B cell (primary cell): Measurements from ENCODE around the gene INPP4A. TPM values are rescaled to one million over a fixed set of nuclear protein-coding genes. Genes with fewer than 3 reads are reported as not detected.

Experiments used
- ATAC-seq: fragments of 200-7000 bp; cut with Tn5 transposase; one replicate; pipeline ENCODE4 v1.10.0; 2021; ENCODE audit warnings: low read depth, mild to moderate bottlenecking, moderate number of reproducible peaks, moderate library complexity
- CTCF ChIA-PET: fragments of 350-600 bp; sonication (Branson Sonifier 250); formaldehyde crosslinking; loops from one replicate; lab custom pipeline; 2021; ENCODE audit warnings: antibody characterized with exemption, inconsistent platforms; lab: Charles Lee
- POLR2A ChIA-PET: fragments of 350-600 bp; sonication (Branson Sonifier 250); formaldehyde crosslinking; loops from one replicate; lab custom pipeline; 2021; ENCODE audit warnings: antibody characterized with exemption; lab: Charles Lee
- DNase-seq: peaks from one replicate; pipeline ENCODE4 v3.0.0; 2013
- H2AFZ ChIP-seq: 2 replicates; pipeline ENCODE4 v1.6.1; 2012; ENCODE audit warnings: mild to moderate bottlenecking, low read depth, low read length; ENCODE audit not compliant: insufficient read depth, poor library complexity, severe bottlenecking
- H3K27ac ChIP-seq, 2 donors: 1 replicate in 1 of 2; 2 replicates in 1 of 2; pipeline ENCODE4 v1.5.1; 2012 to 2013; ENCODE audit warnings: low read length in 2 of 2, mild to moderate bottlenecking in 2 of 2, moderate library complexity in 1 of 2
- H3K27me3 ChIP-seq, 4 experiments: fragments of 200-600 bp in 1 of 4; sonication (generic) in 1 of 4; replicated peaks in 1 of 4; 1 replicate in 2 of 4; 2 replicates in 2 of 4; pipeline versions ENCODE4 v1.6.1 to v1.7.0; 2013 to 2016; ENCODE audit warnings: low read length in 3 of 4, mild to moderate bottlenecking in 2 of 4, mixed read lengths in 1 of 4, moderate library complexity in 1 of 4; ENCODE audit not compliant: insufficient read depth in 4 of 4, control insufficient read depth in 3 of 4; ENCODE audit errors: control extremely low read depth in 1 of 4
- H3K36me3 ChIP-seq, 2 experiments: replicated peaks in 1 of 2; 1 replicate in 1 of 2; 2 replicates in 1 of 2; pipeline versions ENCODE4 v1.6.1 to v1.7.1; 2013; ENCODE audit warnings: low read length in 1 of 2; ENCODE audit not compliant: insufficient read depth in 2 of 2, control insufficient read depth in 1 of 2; ENCODE audit errors: control extremely low read depth in 1 of 2, extremely low read depth in 1 of 2
- H3K4me1 ChIP-seq, 2 donors: fragments of 200-600 bp in 1 of 2; sonication (generic) in 1 of 2; 1 replicate in 1 of 2; 2 replicates in 1 of 2; pipeline versions ENCODE4 v1.5.1 to v1.6.1; 2013 to 2017; ENCODE audit warnings: low read length in 2 of 2; ENCODE audit not compliant: control insufficient read depth in 2 of 2, insufficient read depth in 2 of 2
- H3K4me2 ChIP-seq: replicated peaks from 2 replicates; pipeline ENCODE3; 2012; ENCODE audit warnings: mild to moderate bottlenecking, low read depth, low read length; ENCODE audit not compliant: poor library complexity, severe bottlenecking
- H3K4me3 ChIP-seq, 5 experiments: fragments of 200-600 bp in 1 of 5; sonication (generic) in 1 of 5; 1 replicate in 3 of 5; 2 replicates in 2 of 5; pipeline versions ENCODE4 v1.5.1 to v1.7.0; 2011 to 2016; ENCODE audit warnings: low read length in 4 of 5, mild to moderate bottlenecking in 4 of 5, low read depth in 2 of 5, control low read depth in 1 of 5, moderate library complexity in 1 of 5; ENCODE audit not compliant: insufficient read depth in 1 of 5; ENCODE audit errors: control extremely low read depth in 1 of 5, extremely low read depth in 1 of 5
- H3K79me2 ChIP-seq: fragments of 200-600 bp; sonication (generic); one replicate; pipeline ENCODE4 v1.6.0; 2016; ENCODE audit warnings: low read length; ENCODE audit not compliant: control insufficient read depth, insufficient read depth
- H3K9ac ChIP-seq: fragments of 200-600 bp; sonication (generic); 2 replicates; pipeline ENCODE4 v1.6.1; 2017; ENCODE audit warnings: mild to moderate bottlenecking, low read length, moderate library complexity
- H3K9me3 ChIP-seq, 3 donors: one replicate each; pipeline versions ENCODE4 v1.6.1 to v1.7.1; 2013; ENCODE audit warnings: low read length in 2 of 3; ENCODE audit not compliant: control insufficient read depth in 2 of 3, insufficient read depth in 1 of 3; ENCODE audit errors: control extremely low read depth in 1 of 3
- H4K20me1 ChIP-seq: 2 replicates; pipeline ENCODE4 v1.6.0; 2012; ENCODE audit warnings: mild to moderate bottlenecking, low read length; ENCODE audit not compliant: insufficient read depth, control insufficient read depth, poor library complexity, severe bottlenecking
- H3K27ac Mint-ChIP-seq: one replicate; pipeline ENCODE4 v1.8.0; 2021; ENCODE audit warnings: mixed read lengths
- H3K27me3 Mint-ChIP-seq: one replicate; pipeline ENCODE4 v1.8.0; 2021; ENCODE audit warnings: mixed read lengths
- H3K4me1 Mint-ChIP-seq: one replicate; pipeline ENCODE4 v1.8.0; 2021; ENCODE audit warnings: mixed read lengths
- H3K4me3 Mint-ChIP-seq: one replicate; pipeline ENCODE4 v1.8.0; 2021; ENCODE audit warnings: mixed read lengths
- H3K9me3 Mint-ChIP-seq: one replicate; pipeline ENCODE4 v1.8.0; 2022; ENCODE audit warnings: mixed read lengths; ENCODE audit not compliant: insufficient read depth
- EZH2 ChIP-seq: IDR thresholded peaks from 2 replicates; pipeline ENCODE4 v1.6.1; 2012; ENCODE audit warnings: borderline replicate concordance, low read depth, mild to moderate bottlenecking, moderate library complexity, low read length; ENCODE audit not compliant: insufficient read depth, poor library complexity, severe bottlenecking
- WGBS: methylation state at CpG from one replicate; pipeline ENCODE4 v1.1.5; 2013; ENCODE audit warnings: missing lambda C conversion rate; ENCODE audit not compliant: insufficient coverage; 5-methylcytosine and 5-hydroxymethylcytosine counted together
- intact Hi-C: fragments of 100-400 bp; cut with micrococcal nuclease; formaldehyde crosslinking; loops from one replicate; pipeline ENCODE4 v1.10.0; 2022
- polyA plus RNA-seq: library from polyadenylated mRNA; depleted of rRNA; stranded (reverse); fragments of >200 nt; gene quantifications from 2 replicates; pipeline ENCODE4 v1.2.3, GENCODE V29; 2012
- total RNA-seq, 2 donors: library from RNA; stranded (reverse); fragments of 120-200 nt in 1 of 2; gene quantifications; 1 replicate in 1 of 2; 2 replicates in 1 of 2; pipeline versions ENCODE4 v1.2.3 to v1.2.4, GENCODE V29; 2013 to 2022
- TF ChIP-seq, protein P1 (sequence below): fragments of 200-600 bp; IDR thresholded peaks from one replicate; pipeline ENCODE4 v1.8.0; 2022; ENCODE audit warnings: antibody characterized with exemption, mild to moderate bottlenecking

Gene INPP4A
- total and polyA plus RNA-seq, 2 donors (not counting 1 experiment from before 2014, with no cell fraction given): 10.7 to 22.5 TPM

DNA sequence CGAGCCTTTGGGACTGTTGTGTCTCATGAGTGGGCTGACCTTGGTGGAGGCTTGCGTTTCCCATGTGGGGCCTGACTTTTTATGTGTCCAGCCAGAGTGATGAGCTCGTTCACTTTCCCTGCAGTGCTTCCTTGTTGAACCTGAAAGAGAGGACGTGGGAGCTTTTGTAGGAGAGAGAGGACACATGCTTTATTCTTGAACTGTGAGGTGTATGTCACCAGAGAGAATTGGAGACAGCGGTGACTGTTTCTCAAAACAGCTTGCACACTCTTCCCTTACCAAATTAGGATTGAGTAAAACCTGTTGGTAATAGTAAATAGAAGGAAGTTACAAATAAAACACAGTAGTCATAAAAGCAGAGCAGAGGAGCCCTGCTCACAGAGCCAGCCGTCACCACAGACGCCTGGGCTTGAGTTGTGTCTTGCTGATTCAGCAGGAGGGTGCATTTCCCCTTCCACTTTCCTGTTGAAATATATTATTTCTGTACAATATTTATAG, 60.7 kb downstream of the INPP4A start:
- no peaks in the 10 kb centered on the region for H3K36me3 ChIP-seq
- intact Hi-C loops: no loop called here
- peaks cover 0 to 15% of the 10 kb centered on the region in 2 donors for H3K4me1 ChIP-seq
- Mint-ChIP-seq H3K9me3 (no peaks in the 10 kb centered on the region), H3K27ac (no peak overlapping the region), H3K4me1 (peaks cover 24% of the 10 kb centered on the region), H3K4me3 (no peak overlapping the region), H3K27me3 (no peaks in the 10 kb centered on the region)
- DNase-seq: no peak
- H3K27ac ChIP-seq: no peak overlapping the region
- no peak for ATAC-seq
- H3K9ac ChIP-seq: no peak overlapping the region
- no peak overlapping the region for H3K4me2 ChIP-seq
- no peak overlapping the region for H3K4me3 ChIP-seq
- peaks cover 18% of the 10 kb centered on the region for H3K79me2 ChIP-seq
- 70% methylated on average over 4 of the region's 7 CpGs for WGBS
- H3K9me3 ChIP-seq: no peaks in the 10 kb centered on the region
- POLR2A ChIA-PET: no interaction called here
- CTCF ChIA-PET: interaction anchor here (1.0 to 1.8 kb wide), 2 partner anchors 10 to 17 kb away, joined by 3 to 4 read pairs; no protein-coding TSS in a partner anchor
- H4K20me1 ChIP-seq: no peaks in the 10 kb centered on the region
- H2AFZ ChIP-seq: no peak overlapping the region
- TF ChIP-seq, protein P1, sequence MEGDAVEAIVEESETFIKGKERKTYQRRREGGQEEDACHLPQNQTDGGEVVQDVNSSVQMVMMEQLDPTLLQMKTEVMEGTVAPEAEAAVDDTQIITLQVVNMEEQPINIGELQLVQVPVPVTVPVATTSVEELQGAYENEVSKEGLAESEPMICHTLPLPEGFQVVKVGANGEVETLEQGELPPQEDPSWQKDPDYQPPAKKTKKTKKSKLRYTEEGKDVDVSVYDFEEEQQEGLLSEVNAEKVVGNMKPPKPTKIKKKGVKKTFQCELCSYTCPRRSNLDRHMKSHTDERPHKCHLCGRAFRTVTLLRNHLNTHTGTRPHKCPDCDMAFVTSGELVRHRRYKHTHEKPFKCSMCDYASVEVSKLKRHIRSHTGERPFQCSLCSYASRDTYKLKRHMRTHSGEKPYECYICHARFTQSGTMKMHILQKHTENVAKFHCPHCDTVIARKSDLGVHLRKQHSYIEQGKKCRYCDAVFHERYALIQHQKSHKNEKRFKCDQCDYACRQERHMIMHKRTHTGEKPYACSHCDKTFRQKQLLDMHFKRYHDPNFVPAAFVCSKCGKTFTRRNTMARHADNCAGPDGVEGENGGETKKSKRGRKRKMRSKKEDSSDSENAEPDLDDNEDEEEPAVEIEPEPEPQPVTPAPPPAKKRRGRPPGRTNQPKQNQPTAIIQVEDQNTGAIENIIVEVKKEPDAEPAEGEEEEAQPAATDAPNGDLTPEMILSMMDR: no peak
- TF ChIP-seq EZH2: no peak
- H3K27me3 ChIP-seq: no peaks in the 10 kb centered on the region

DNA sequence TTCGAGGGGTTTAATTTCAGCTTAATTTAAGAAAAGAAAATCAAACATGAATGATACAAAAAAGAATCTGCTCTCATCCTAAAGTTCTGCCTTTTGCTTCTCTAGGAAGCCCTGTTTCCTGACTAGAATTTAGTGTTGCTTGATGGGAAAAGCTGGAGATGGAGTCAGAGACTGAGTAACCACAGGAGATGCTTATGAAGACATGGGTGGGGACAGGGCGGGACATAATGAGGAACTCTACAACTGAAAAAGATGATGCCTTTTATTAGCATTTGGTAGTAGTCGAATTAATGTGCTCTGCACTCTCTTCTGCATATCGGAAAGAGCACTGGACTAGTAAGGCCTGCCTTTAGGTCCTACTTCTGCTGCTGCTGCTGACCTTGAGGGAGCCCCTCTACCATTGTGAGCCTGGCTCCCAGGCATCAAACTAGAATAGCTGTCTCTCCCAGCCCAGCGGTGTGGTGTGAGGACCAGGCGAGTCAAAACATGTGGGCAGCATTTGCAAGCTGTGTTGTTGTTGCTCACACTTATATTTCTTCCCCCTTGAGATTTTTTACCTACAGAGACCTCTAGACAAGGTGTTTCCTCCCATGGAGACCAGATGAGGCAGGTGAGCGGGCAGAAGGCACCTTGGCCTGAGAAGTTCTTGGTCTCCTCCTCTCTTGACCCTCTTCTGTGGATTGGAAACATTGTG, 61.5 kb downstream of the INPP4A start:
- ChIA-PET POLR2A (no interaction called here), CTCF (no interaction called here)
- peaks cover 26% of the 10 kb centered on the region for H3K79me2 ChIP-seq
- Mint-ChIP-seq H3K27me3 (no peaks in the 10 kb centered on the region), H3K27ac (no peak overlapping the region), H3K4me1 (peaks cover 24% of the 10 kb centered on the region), H3K9me3 (no peaks in the 10 kb centered on the region), H3K4me3 (no peak overlapping the region)
- no peaks in the 10 kb centered on the region for H3K9me3 ChIP-seq
- no peak overlapping the region for H3K4me3 ChIP-seq
- TF ChIP-seq EZH2: no peak
- TF ChIP-seq, protein P1: no peak
- H2AFZ ChIP-seq: no peak overlapping the region
- no peak overlapping the region for H3K4me2 ChIP-seq
- peaks cover 0 to 15% of the 10 kb centered on the region in 2 donors for H3K4me1 ChIP-seq
- intact Hi-C loops: no loop called here
- no peaks in the 10 kb centered on the region for H3K36me3 ChIP-seq
- ATAC-seq: no peak
- no peak for DNase-seq
- 78% methylated on average over 4 of the region's 7 CpGs for WGBS
- no peak overlapping the region for H3K9ac ChIP-seq
- no peak overlapping the region for H3K27ac ChIP-seq
- H3K27me3 ChIP-seq: no peaks in the 10 kb centered on the region
- H4K20me1 ChIP-seq: no peaks in the 10 kb centered on the region
